Measurements from ENCODE around the gene CHKA.

CHKA gene

GRCh38 chr11:68033708-68034045 lies 87.5 kb downstream of the CHKA start:
- no peak for DNase-seq (ENCODE audit: low read depth, low spot score)

- DNase-seq (ENCODE audit: low read depth, low spot score), result no peak
Observed at GRCh38 chr11:68032997-68033707, 88.0 kb downstream of the CHKA start.

- no peak for DNase-seq (ENCODE audit: low read depth, low spot score)
Observed at GRCh38 chr11:68032003-68032402, 89.2 kb downstream of the CHKA start.

GRCh38 chr11:68031144-68031464 lies 90.1 kb downstream of the CHKA start:
- no peak for DNase-seq (ENCODE audit: low read depth, low spot score)

GRCh38 chr11:68030318-68031143 lies 90.7 kb downstream of the CHKA start, which contains the start of gene NDUFS8:
Gene NDUFS8 (plus strand): TSS chr11:68030681. CDS start chr11:68032152, 1,471 bp downstream.
- peak; percentile 100 for DNase-seq (ENCODE audit: low read depth, low spot score)

GRCh38 chr11:68028802-68029545 lies 92.2 kb downstream of the CHKA start:
- DNase-seq (ENCODE audit: low read depth, low spot score), result no peak

- no peak for DNase-seq (ENCODE audit: low read depth, low spot score)
Observed at GRCh38 chr11:68027667-68028066, 93.5 kb downstream of the CHKA start.

GRCh38 chr11:68026391-68027105 lies 94.6 kb downstream of the CHKA start:
- DNase-seq (ENCODE audit: low read depth, low spot score), result no peak

- no peak for DNase-seq (ENCODE audit: low read depth, low spot score)
Observed at GRCh38 chr11:68025047-68025446, 96.1 kb downstream of the CHKA start.

- no peak for DNase-seq (ENCODE audit: low read depth, low spot score)
Observed at GRCh38 chr11:68024508-68024907, 96.7 kb downstream of the CHKA start.

- no peak for DNase-seq (ENCODE audit: low read depth, low spot score)
Observed at GRCh38 chr11:68022531-68022930, 98.7 kb downstream of the CHKA start.

GRCh38 chr11:68021167-68021787 lies 99.9 kb downstream of the CHKA start:
- DNase-seq (ENCODE audit: low read depth, low spot score), result peak; percentile 58

GRCh38 chr11:68020575-68020974 lies 100.6 kb downstream of the CHKA start:
- no peak for DNase-seq (ENCODE audit: low read depth, low spot score)

- DNase-seq (ENCODE audit: low read depth, low spot score), result no peak
Observed at GRCh38 chr11:68019486-68019885, 101.7 kb downstream of the CHKA start.

GRCh38 chr11:68018730-68019190 lies 102.4 kb downstream of the CHKA start:
- DNase-seq (ENCODE audit: low read depth, low spot score), result no peak

GRCh38 chr11:68017980-68018729 lies 103.0 kb downstream of the CHKA start:
- no peak for DNase-seq (ENCODE audit: low read depth, low spot score)

- DNase-seq (ENCODE audit: low read depth, low spot score), result peak; percentile 34
Observed at GRCh38 chr11:68016904-68017817, 104.0 kb downstream of the CHKA start.

- no peak for DNase-seq (ENCODE audit: low read depth, low spot score)
Observed at GRCh38 chr11:68016161-68016903, 104.9 kb downstream of the CHKA start.

GRCh38 chr11:68015467-68015866 lies 105.7 kb downstream of the CHKA start:
- no peak for DNase-seq (ENCODE audit: low read depth, low spot score)
